GM12872 (cell line): ENCODE data around the gene DTNBP1.

ENCODE experiments used
- CTCF ChIP-seq: IDR thresholded peaks from 3 replicates; pipeline ENCODE4 v1.5.1; 2011; ENCODE audit warnings: low read depth, mild to moderate bottlenecking, low read length, moderate library complexity; ENCODE audit not compliant: insufficient read depth

The DTNBP1 gene

GRCh38 chr6:15675536-15676220, 12.8 kb upstream of the DTNBP1 start:
- TF ChIP-seq CTCF, result no peak

- no peak for TF ChIP-seq CTCF
These were observed 12.0 kb upstream of the DTNBP1 start for GRCh38 chr6:15674690-15675386.

- no peak for TF ChIP-seq CTCF
These were observed 10.8 kb upstream of the DTNBP1 start for GRCh38 chr6:15673666-15674065.

GRCh38 chr6:15672818-15673217, 10.0 kb upstream of the DTNBP1 start:
- TF ChIP-seq CTCF, result no peak

- no peak for TF ChIP-seq CTCF
These were observed 9.5 kb upstream of the DTNBP1 start for GRCh38 chr6:15672291-15672690.

- no peak for TF ChIP-seq CTCF
These were observed 6.1 kb upstream of the DTNBP1 start for GRCh38 chr6:15668918-15669317.

- no peak for TF ChIP-seq CTCF
These were observed 2.4 kb upstream of the DTNBP1 start for GRCh38 chr6:15665237-15665636.
